HEK293T (cell line): Measurements from ENCODE around the gene CASD1.

ENCODE experiments used
- CTCF ChIA-PET: fragments of 350-600 bp; formaldehyde crosslinking; extraction: SDS; loops from one replicate; lab custom pipeline; 2021; ENCODE audit warnings: antibody characterized with exemption, inconsistent platforms; lab: Yijun Ruan, JAX
- POLR2A ChIA-PET: fragments of 350-600 bp; formaldehyde crosslinking; extraction: SDS; loops from one replicate; lab custom pipeline; 2020; ENCODE audit warnings: antibody characterized with exemption, inconsistent platforms; lab: Yijun Ruan, JAX
- DNase-seq: peaks from one replicate; pipeline ENCODE4 v3.0.0; 2012; ENCODE audit warnings: mixed read lengths; ENCODE audit errors: extremely low spot score
- ARNT ChIP-seq: fragments of 450-650 bp; IDR thresholded peaks from 2 replicates; pipeline ENCODE4 v1.6.1; 2017; ENCODE audit warnings: mild to moderate bottlenecking
- BHLHE40 ChIP-seq: fragments of 450-650 bp; IDR thresholded peaks from 2 replicates; pipeline ENCODE4 v1.6.1; 2016; ENCODE audit warnings: mild to moderate bottlenecking, moderate library complexity, borderline replicate concordance
- CTBP1 ChIP-seq: fragments of 450-650 bp; IDR thresholded peaks from 2 replicates; pipeline ENCODE4 v1.6.1; 2016; ENCODE audit warnings: borderline replicate concordance
- ELF4 ChIP-seq: fragments of 450-650 bp; IDR thresholded peaks from 2 replicates; pipeline ENCODE4 v1.6.1; 2017; ENCODE audit warnings: antibody characterized with exemption
- FOXA1 ChIP-seq: fragments of 450-650 bp; IDR thresholded peaks from 2 replicates; pipeline ENCODE4 v1.6.1; 2016; ENCODE audit warnings: mild to moderate bottlenecking
- FOXK2 ChIP-seq: fragments of 450-650 bp; IDR thresholded peaks from 2 replicates; pipeline ENCODE4 v1.6.1; 2016; ENCODE audit warnings: mild to moderate bottlenecking
- FOXM1 ChIP-seq: fragments of 450-650 bp; IDR thresholded peaks from 2 replicates; pipeline ENCODE4 v1.6.1; 2017; ENCODE audit warnings: mild to moderate bottlenecking, borderline replicate concordance
- L3MBTL2 ChIP-seq: fragments of 450-650 bp; conservative IDR thresholded peaks from 2 replicates; pipeline ENCODE4 v1.6.1; 2016; ENCODE audit warnings: mild to moderate bottlenecking
- LEF1 ChIP-seq: fragments of 450-650 bp; IDR thresholded peaks from 2 replicates; pipeline ENCODE4 v1.6.1; 2017; ENCODE audit warnings: mild to moderate bottlenecking, borderline replicate concordance
- NFRKB ChIP-seq: fragments of 450-650 bp; IDR thresholded peaks from 2 replicates; pipeline ENCODE4 v1.6.1; 2016; ENCODE audit warnings: mild to moderate bottlenecking, moderate library complexity
- SP1 ChIP-seq: fragments of 450-650 bp; IDR thresholded peaks from 2 replicates; pipeline ENCODE4 v1.6.1; 2017
- SUZ12 ChIP-seq: fragments of 450-650 bp; IDR thresholded peaks from 2 replicates; pipeline ENCODE4 v1.6.1; 2016; ENCODE audit warnings: mild to moderate bottlenecking
- ZNF384 ChIP-seq: fragments of 450-650 bp; IDR thresholded peaks from 2 replicates; pipeline ENCODE4 v1.6.1; 2016
- TF ChIP-seq, protein P1 (sequence below): fragments of 450-650 bp; IDR thresholded peaks from 2 replicates; pipeline ENCODE4 v1.6.1; 2016

CASD1 gene

DNA sequence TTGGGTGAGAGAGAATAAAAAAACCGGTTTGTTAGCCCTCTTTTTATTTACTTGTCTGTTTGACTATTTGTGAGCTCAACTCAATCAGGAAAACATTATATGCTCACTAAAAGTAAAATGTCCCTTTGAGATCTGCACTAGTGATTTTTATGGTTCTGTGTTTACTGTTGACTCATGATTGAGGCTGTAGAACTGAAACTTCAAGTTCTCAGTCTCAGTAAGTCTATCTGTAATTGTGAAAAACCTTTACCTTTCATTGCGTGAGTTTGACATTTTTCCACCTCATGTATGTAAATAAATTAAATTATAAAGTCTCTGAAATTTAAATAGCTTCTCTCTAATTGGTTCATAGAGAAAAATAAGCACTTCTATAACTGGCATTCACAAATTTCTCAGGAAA, 17.0 kb upstream of the CASD1 start:
- no peak for DNase-seq
- POLR2A ChIA-PET: no interaction called here
- CTCF ChIA-PET: no interaction called here
- TF ChIP-seq FOXK2: no peak
- TF ChIP-seq BHLHE40: no peak
- TF ChIP-seq ELF4: no peak
- TF ChIP-seq SUZ12: no peak
- TF ChIP-seq, protein P1, sequence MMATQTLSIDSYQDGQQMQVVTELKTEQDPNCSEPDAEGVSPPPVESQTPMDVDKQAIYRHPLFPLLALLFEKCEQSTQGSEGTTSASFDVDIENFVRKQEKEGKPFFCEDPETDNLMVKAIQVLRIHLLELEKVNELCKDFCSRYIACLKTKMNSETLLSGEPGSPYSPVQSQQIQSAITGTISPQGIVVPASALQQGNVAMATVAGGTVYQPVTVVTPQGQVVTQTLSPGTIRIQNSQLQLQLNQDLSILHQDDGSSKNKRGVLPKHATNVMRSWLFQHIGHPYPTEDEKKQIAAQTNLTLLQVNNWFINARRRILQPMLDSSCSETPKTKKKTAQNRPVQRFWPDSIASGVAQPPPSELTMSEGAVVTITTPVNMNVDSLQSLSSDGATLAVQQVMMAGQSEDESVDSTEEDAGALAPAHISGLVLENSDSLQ: no peak
- TF ChIP-seq CTBP1: no peak
- TF ChIP-seq SP1: no peak
- TF ChIP-seq ZNF384: no peak
- TF ChIP-seq L3MBTL2: no peak

DNA sequence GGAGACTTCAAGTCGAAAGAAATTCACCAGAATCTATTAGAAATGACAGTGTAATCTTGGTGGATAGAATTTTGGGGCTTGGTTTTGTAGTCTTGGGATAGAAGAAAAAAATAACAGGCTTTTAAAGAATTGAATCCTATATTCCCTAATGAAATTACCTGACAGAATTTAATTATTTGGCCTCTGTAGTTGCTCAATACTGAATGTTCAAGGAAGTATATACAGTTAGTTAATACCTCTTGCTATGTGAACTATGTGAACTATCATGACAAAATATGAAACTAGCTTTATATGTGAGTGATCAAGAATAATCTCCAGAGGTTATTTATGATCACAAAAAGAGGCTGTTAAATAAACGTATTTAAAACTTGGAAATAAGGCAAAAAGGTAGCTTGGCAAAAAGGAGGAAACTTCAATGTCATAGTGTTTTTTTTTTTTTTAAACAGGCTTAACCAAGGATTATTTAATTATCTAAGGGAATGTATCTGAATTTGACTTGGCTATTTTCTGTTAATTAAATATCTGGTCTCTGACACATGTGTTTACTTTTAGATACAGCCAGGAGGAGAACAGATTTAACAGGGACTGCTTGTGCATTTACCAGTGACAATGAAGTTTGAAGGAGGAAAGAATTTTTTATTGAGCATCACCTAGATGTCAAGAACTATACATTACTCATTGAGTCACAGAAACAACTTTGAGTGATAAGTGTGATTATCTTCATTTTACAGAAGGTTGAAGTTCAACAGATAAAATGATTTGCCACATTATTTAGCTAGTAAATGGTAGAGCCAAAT, 11.5 kb upstream of the CASD1 start:
- no peak for TF ChIP-seq NFRKB
- no peak for TF ChIP-seq ARNT
- TF ChIP-seq L3MBTL2: no peak
- TF ChIP-seq ELF4: no peak
- TF ChIP-seq FOXK2: no peak
- TF ChIP-seq LEF1: no peak
- no peak for TF ChIP-seq FOXM1
- no peak for TF ChIP-seq CTBP1
- no peak for TF ChIP-seq BHLHE40
- no peak for TF ChIP-seq ZNF384
- TF ChIP-seq FOXA1: no peak
- TF ChIP-seq, protein P1: no peak
- POLR2A ChIA-PET: no interaction called here
- CTCF ChIA-PET: no interaction called here
- no peak for DNase-seq

DNA sequence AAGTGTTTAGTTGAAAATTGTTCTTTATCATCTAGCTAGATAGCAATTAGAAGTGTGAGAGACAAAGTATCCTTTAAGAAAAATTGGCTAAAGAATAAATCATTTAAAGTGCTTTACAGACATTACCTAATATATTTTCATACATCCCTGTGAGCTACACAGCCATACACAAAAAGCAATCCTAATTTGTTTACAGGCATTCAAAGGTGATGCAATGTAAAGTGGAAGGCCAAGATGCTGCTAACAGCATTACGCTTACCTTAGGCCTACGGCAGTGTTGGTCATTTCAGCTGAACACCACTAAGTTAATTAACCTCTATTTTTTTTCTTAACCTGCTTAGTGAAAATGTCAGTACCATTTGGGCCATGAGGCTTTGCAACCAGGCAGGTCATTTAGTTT, 10.7 kb upstream of the CASD1 start:
- DNase-seq: no peak
- CTCF ChIA-PET: no interaction called here
- POLR2A ChIA-PET: no interaction called here
- no peak for TF ChIP-seq FOXM1
- no peak for TF ChIP-seq L3MBTL2

DNA sequence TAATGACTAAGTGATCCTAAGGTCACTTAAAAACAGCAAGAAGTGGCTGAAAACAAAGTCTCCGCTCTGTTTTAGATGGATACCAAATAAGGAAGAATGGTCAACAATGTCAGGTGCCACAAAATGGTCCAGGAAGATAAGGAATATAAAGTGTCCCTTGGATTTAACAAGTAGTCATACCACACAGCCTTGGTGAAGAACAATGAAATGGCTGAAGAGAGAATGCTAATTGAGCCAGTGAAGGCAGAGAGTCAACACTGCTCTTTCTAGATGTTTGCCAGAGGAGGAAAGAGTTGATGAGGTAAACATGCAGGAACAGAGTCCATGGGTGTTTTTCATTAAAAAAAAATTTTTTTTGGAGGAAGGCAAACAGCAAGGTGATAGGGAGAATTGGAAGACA, 2.1 kb upstream of the CASD1 start:
- DNase-seq: no peak
- ChIA-PET POLR2A (no interaction called here), CTCF (no interaction called here)
- no peak for TF ChIP-seq L3MBTL2

DNA sequence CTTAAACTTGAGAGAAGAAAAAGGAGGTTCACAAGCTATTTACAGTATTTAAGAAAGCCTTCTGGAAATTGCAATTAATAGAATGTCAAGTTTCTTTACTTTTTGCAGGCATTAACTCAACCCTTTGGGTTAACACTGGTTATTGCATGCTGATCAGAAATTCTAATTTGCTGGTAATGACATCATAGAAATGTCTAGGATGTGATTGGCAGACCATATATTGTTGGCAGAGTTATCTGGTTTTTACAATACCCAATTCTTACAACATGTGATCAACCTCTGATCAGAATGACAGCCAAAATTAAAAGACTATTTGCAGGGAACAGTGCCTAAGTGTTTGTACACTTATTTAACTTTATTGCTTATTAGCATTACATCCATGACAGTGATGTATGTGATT, 1.6 kb upstream of the CASD1 start:
- POLR2A ChIA-PET: no interaction called here
- CTCF ChIA-PET: no interaction called here
- DNase-seq: no peak
- TF ChIP-seq ELF4: no peak
- TF ChIP-seq, protein P1: peak; percentile 46

DNA sequence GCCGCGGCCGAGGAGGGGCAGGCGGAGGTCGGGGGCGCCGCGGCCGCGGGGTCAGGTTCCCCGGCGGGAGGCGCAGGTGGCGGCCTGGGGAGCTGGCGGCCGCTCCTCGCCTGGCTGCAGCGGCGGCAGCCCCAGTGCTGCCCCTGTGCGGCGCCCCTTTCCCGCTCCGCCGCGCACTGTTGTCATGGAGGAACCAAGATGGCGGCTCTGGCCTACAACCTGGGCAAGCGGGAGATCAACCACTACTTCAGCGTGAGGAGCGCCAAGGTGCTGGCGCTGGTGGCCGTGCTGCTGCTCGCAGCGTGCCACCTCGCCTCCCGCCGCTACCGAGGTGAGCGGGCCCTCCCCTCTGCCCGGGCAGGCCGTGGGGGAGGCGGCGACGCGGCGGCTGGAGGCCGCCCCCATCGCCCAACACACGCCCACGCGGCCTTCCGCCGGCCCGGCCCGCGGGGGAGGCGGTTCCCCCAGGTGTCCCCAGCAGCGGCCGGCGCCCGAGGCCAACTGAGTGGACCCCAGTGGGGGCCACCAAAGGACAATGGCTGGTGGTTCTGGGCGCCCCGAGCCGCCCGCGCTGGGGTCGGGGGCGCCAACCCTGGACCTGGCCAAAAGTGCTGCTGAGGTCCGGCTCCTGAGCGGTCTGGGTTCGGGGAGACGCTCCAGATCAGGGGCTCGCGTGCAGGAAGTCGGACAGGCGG, 425 bp downstream of the CASD1 start:
- 0 out of 2 replicates have a peak, but pooled peaks have one; percentile 9 for TF ChIP-seq FOXM1
- no peak for TF ChIP-seq FOXK2
- TF ChIP-seq SUZ12: no peak
- peak; percentile 65 for DNase-seq
- ChIA-PET CTCF (no interaction called here), POLR2A (no interaction called here)

DNA sequence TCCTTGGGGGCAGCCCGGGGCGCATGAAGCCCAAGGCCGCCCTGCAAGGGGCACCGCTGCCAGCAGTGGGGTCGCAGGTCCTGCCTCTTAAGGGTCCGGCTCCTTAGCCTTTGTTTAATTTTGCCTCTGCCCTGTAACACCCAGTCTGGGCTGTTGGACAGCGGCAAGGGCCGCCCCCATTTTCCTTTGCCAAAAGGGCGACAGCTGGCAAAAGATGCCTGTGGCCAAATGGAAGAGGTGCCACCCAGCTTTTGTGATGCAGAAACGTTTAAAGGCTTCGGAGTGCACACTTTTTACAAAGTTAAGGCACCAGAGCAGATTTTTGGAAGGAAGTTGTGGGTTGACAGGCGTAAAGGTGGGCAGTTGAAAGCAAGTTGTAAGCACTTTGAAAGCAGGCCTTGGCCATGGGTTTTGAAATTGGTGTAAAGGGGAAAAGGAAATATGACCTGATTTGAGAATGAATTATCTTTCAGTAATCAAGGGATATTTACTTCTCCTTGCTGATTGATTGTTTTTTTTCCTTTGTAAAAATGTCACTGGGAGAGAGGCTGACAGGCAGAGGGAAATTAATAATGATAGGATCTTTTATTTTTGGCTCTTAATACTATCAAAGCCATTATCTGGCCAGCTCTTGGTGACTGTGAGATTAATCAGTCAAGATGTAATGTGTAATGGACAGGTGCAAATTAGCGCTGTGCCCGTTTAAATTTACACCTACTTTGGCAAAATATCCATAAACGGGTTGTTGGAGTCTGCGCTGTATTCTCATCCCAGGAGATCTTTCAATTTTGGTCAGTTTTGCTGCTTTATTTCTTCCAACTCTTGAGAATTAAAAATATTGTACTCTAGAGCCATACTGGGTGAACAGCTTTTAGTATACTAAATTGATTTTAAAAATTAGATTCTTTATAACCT, 1.2 kb downstream of the CASD1 start:
- ChIA-PET POLR2A (no interaction called here), CTCF (no interaction called here)
- TF ChIP-seq FOXK2 (no peak), FOXM1 (no peak)
- TF ChIP-seq, protein P1: peak; percentile 86
- DNase-seq: peak; percentile 27
